ENCODE measurements around the gene PACSIN3. TPM values are rescaled to one million over a fixed set of nuclear protein-coding genes. Genes with fewer than 3 reads are reported as not detected.

PACSIN3 gene
- polyA plus RNA-seq, 1 experiment, result 25.2 TPM

DNA sequence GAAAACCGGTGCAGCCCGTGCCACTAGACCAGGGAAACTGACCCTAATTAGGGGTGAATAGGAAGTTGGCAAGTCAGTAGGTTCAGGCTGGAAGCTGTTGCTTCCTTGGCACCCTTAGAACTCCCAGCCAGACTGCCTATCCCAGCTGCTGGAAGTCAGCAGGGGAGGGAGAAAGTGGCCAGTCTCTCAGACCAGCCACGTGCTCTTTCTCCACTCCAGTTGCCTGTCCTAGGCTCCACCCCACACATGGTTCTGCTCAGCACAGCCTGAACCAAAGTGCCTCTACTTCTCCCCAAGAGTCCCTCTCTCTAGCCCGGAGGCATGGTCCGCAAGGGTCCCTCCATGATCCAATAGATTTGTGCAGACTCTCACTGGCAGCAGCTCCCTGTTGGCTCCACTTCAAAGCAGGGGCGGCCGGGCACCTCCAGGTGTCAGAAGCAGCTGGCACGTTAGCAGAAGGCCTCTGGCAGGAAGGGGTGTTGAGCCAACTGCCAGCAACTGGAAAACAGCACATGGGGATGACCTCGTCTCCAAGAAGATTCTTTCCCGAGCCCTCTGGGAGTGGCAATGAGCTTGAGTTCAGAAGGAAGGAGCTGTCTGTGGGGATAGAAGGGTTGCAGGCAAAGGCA, 37.2 kb downstream of the PACSIN3 start:
- DNase-seq (ENCODE audit: low read depth), result no peak
- H3K4me3 ChIP-seq (ENCODE audit: low read depth, low read length), result no peak overlapping the region
- no peaks in the 10 kb centered on the region for H3K27me3 ChIP-seq (ENCODE audit: control insufficient read depth, insufficient read depth, low read length)
- TF ChIP-seq, protein P1, sequence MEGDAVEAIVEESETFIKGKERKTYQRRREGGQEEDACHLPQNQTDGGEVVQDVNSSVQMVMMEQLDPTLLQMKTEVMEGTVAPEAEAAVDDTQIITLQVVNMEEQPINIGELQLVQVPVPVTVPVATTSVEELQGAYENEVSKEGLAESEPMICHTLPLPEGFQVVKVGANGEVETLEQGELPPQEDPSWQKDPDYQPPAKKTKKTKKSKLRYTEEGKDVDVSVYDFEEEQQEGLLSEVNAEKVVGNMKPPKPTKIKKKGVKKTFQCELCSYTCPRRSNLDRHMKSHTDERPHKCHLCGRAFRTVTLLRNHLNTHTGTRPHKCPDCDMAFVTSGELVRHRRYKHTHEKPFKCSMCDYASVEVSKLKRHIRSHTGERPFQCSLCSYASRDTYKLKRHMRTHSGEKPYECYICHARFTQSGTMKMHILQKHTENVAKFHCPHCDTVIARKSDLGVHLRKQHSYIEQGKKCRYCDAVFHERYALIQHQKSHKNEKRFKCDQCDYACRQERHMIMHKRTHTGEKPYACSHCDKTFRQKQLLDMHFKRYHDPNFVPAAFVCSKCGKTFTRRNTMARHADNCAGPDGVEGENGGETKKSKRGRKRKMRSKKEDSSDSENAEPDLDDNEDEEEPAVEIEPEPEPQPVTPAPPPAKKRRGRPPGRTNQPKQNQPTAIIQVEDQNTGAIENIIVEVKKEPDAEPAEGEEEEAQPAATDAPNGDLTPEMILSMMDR (IDR thresholded peaks at IDR 0.05; ENCODE audit: insufficient read depth, low read depth, low read length), result no peak
- POLR2A ChIA-PET, result no interaction called here
- CTCF ChIA-PET, result interaction anchor here (0.9 to 1.9 kb wide), 8 partner anchors 12 to 268 kb away, joined by 3 to 7 read pairs (median 4); no protein-coding TSS in a partner anchor
- H3K36me3 ChIP-seq (ENCODE audit: control insufficient read depth, insufficient read depth, low read length), result no peaks in the 10 kb centered on the region; the same call in 1 of the 2 replicates

- Histone ChIP-seq H3K4me3 (ENCODE audit: low read depth, low read length) (no peak overlapping the region), H3K27me3 (ENCODE audit: control insufficient read depth, insufficient read depth, low read length) (no peaks in the 10 kb centered on the region), H3K36me3 (ENCODE audit: control insufficient read depth, insufficient read depth, low read length) (no peaks in the 10 kb centered on the region; the same call in 1 of the 2 replicates)
- ChIA-PET CTCF (interaction anchor here (1.6 to 1.9 kb wide), 3 partner anchors 13 to 260 kb away, joined by 4 to 7 read pairs (median 6); no protein-coding TSS in a partner anchor), POLR2A (no interaction called here)
- TF ChIP-seq, protein P1 (IDR thresholded peaks at IDR 0.05; ENCODE audit: insufficient read depth, low read depth, low read length), result no peak
- no peak for DNase-seq (ENCODE audit: low read depth)
Measured at GRCh38 chr11:47148270-47148669, 38.0 kb downstream of the PACSIN3 start.

DNA sequence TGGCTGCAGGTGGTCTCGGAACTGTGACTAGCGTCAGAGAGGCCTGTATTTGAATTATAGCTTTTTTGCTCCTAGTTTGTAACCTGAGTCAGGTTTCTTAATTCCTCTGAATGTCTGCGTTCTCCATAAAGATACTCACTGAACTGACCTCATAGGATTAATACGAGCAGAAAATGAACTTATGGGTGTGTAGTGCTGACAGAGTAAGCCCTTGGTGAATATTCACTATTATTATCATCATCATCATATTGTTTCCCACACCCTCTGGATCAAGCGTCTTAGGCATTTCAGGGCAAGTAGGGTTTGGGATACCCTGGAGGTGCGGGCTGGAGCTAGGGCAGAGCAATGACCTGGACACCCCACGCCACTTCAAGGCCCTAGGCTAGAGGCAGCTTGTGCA, 38.6 kb downstream of the PACSIN3 start:
- DNase-seq (ENCODE audit: low read depth), result no peak
- Histone ChIP-seq H3K36me3 (ENCODE audit: control insufficient read depth, insufficient read depth, low read length) (no peaks in the 10 kb centered on the region; the same call in 1 of the 2 replicates), H3K4me3 (ENCODE audit: low read depth, low read length) (no peak overlapping the region), H3K27me3 (ENCODE audit: control insufficient read depth, insufficient read depth, low read length) (no peaks in the 10 kb centered on the region)
- TF ChIP-seq, protein P1 (IDR thresholded peaks at IDR 0.05; ENCODE audit: insufficient read depth, low read depth, low read length), result no peak
- ChIA-PET CTCF (interaction anchor here (0.5 to 1.0 kb wide), 2 partner anchors 25 to 229 kb away, joined by 3 read pairs; no protein-coding TSS in a partner anchor), POLR2A (interaction anchor here (0.6 kb wide), 1 partner anchor 227 kb away, joined by 3 read pairs; no protein-coding TSS in a partner anchor)

DNA sequence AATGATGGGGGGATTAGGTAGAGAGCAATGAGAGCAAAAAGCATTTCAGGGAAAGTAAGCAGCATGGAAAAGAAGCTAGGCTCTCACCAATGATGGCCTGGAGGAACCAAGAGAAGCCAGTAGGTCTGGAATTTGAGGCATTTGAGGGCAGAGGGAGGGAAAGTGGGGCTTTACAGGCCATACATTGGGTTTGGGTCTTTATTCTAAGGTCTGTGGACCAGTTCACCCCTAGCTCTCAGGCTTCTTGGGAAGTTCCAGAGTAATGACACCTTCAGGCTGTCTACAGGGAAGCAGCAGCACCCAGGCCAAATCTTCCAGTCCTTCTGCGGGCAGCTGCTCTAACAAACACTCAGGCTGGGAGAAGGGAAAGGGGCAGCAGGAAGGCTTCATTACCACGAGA, 39.0 kb downstream of the PACSIN3 start:
- TF ChIP-seq, protein P1 (IDR thresholded peaks at IDR 0.05; ENCODE audit: insufficient read depth, low read depth, low read length), result no peak
- DNase-seq (ENCODE audit: low read depth), result no peak
- ChIA-PET CTCF (interaction anchor here (0.5 to 1.0 kb wide), 2 partner anchors 25 to 228 kb away, joined by 3 read pairs; no protein-coding TSS in a partner anchor), POLR2A (interaction anchor here (0.6 kb wide), 1 partner anchor 227 kb away, joined by 3 read pairs; no protein-coding TSS in a partner anchor)
- Histone ChIP-seq H3K27me3 (ENCODE audit: control insufficient read depth, insufficient read depth, low read length) (no peaks in the 10 kb centered on the region), H3K36me3 (ENCODE audit: control insufficient read depth, insufficient read depth, low read length) (no peaks in the 10 kb centered on the region; the same call in 1 of the 2 replicates), H3K4me3 (ENCODE audit: low read depth, low read length) (no peak overlapping the region)

GRCh38 chr11:47144541-47144940, 41.7 kb downstream of the PACSIN3 start:
- TF ChIP-seq, protein P1 (IDR thresholded peaks at IDR 0.05; ENCODE audit: insufficient read depth, low read depth, low read length), result no peak

More at GRCh38 chr11:47144541-47144940, 41.7 kb downstream of the PACSIN3 start:
- POLR2A ChIA-PET, result interaction anchor here (0.6 kb wide), 1 partner anchor 142 kb away, joined by 24 read pairs; no protein-coding TSS in a partner anchor
- H3K36me3 ChIP-seq (ENCODE audit: control insufficient read depth, insufficient read depth, low read length), result no peaks in the 10 kb centered on the region; the same call in 1 of the 2 replicates
- no peaks in the 10 kb centered on the region for H3K27me3 ChIP-seq (ENCODE audit: control insufficient read depth, insufficient read depth, low read length)
- H3K4me3 ChIP-seq (ENCODE audit: low read depth, low read length), result no peak overlapping the region
- CTCF ChIA-PET, result interaction anchor here (2.4 kb wide), 1 partner anchor 9 kb away, joined by 19 read pairs; no protein-coding TSS in a partner anchor
- DNase-seq (ENCODE audit: low read depth), result no peak
